Activated naive CD4-positive, alpha-beta T cell treated with anti-CD3 and anti-CD28 coated beads for 36 hours (primary cell): ENCODE measurements around the gene SYDE2. TPM values are rescaled to one million over a fixed set of nuclear protein-coding genes. Genes with fewer than 3 reads are reported as not detected.

Experiments used
- CTCF ChIA-PET: fragments of 350-600 bp; sonication (Branson Sonifier 250); formaldehyde crosslinking; loops from one replicate; lab custom pipeline; 2021; ENCODE audit warnings: antibody characterized with exemption; lab: Charles Lee
- DNase-seq: peaks from one replicate; pipeline ENCODE4 v3.0.0-alpha.2; 2020
- H3K27ac Mint-ChIP-seq: one replicate; pipeline ENCODE4 v1.8.0; 2021; ENCODE audit warnings: mild to moderate bottlenecking, mixed read lengths
- H3K27me3 Mint-ChIP-seq: one replicate; pipeline ENCODE4 v1.8.0; 2021; ENCODE audit warnings: low read depth, mixed read lengths
- H3K36me3 Mint-ChIP-seq: one replicate; pipeline ENCODE4 v1.8.0; 2021; ENCODE audit warnings: low read depth, mixed read lengths
- H3K4me1 Mint-ChIP-seq: one replicate; pipeline ENCODE4 v1.8.0; 2021; ENCODE audit warnings: low read depth, mixed read lengths
- H3K4me3 Mint-ChIP-seq: one replicate; pipeline ENCODE4 v1.8.0; 2021; ENCODE audit warnings: mild to moderate bottlenecking, moderate library complexity, mixed read lengths
- H3K9me3 Mint-ChIP-seq: one replicate; pipeline ENCODE4 v1.8.0; 2021; ENCODE audit warnings: mixed read lengths
- intact Hi-C: fragments of 100-400 bp; cut with micrococcal nuclease; formaldehyde crosslinking; loops from one replicate; pipeline ENCODE4 v1.15.1; 2023
- total RNA-seq, 2 experiments: library from RNA; stranded (reverse); gene quantifications; one replicate each; pipeline ENCODE4 v1.2.3, GENCODE V29; 2021

Gene SYDE2
- total RNA-seq, 2 experiments from 2014 or later: 4.4 to 5.1 TPM

DNA sequence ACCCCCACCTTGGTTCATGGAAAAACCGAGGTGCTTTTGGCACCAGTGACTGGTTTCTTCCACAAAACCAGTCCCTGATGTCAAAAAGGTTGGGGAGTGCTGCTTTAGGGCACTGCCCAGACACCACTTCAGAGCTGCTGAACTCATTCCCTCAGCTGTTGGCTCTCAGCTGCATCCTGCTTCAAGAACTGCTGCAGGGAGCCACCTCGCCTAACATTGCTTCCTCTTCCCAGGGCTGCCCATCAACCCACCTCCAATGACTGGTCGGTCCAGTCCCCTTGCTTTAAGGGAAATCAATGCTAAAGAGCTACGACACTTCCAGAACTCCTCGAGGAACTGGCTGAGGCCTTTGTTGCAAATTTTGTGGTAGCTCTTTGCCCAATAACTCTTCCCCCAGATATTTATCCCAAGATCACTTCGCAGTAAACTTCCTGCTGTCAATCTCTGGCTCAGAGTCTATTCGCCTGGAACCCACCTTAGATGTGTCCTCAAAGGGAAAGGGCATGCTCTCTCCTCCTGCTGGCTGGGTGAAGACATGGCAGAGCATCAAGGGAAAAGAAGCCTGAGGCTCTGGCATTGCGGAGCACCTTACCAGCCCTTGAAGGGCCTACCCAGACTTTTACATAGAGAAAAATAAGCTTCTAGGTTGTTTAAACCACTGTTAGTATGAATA is 29.6 kb upstream of the SYDE2 start:
- Mint-ChIP-seq H3K4me3 (no peak overlapping the region), H3K9me3 (no peaks in the 10 kb centered on the region), H3K4me1 (no peaks in the 10 kb centered on the region), H3K36me3 (no peaks in the 10 kb centered on the region), H3K27ac (no peak overlapping the region), H3K27me3 (peaks cover 2% of the 10 kb centered on the region)
- intact Hi-C loops: no loop called here
- CTCF ChIA-PET: interaction anchor here (1.1 to 3.6 kb wide), 4 partner anchors 9 to 286 kb away, joined by 3 to 17 read pairs (median 6); no protein-coding TSS in a partner anchor
- peak; percentile 7 for DNase-seq

DNA sequence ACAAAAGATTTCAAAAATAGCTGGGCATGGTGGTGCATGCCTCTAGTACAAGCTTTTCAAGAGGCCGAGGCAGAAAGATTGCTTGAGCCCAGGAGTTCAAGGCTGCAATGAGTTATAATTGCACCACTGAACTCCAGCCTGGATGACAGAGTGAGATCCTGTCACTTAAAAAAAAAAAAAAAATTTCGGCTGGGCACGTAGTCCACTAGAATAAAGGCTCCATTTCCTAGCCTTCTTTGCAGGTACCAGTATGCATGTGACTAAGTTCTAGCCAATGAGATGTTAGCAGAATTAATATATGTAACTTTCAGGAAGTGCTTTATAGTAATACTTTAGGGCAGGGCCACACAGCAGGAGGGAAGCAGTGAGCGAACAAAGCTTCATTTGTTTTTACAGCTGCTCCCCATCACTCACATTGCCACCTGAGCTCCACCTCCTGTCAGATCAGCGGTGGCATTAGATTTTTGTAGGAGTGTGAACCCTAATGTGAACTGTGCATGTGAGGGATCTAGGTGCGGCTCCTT is 28.8 kb upstream of the SYDE2 start:
- Mint-ChIP-seq H3K4me1 (no peaks in the 10 kb centered on the region), H3K27ac (no peak overlapping the region), H3K27me3 (peaks cover 2% of the 10 kb centered on the region), H3K9me3 (no peaks in the 10 kb centered on the region), H3K4me3 (no peak overlapping the region), H3K36me3 (no peaks in the 10 kb centered on the region)
- no peak for DNase-seq
- intact Hi-C loops: no loop called here
- CTCF ChIA-PET: interaction anchor here (0.6 to 3.6 kb wide), 4 partner anchors 10 to 293 kb away, joined by 3 to 17 read pairs (median 6); no protein-coding TSS in a partner anchor

DNA sequence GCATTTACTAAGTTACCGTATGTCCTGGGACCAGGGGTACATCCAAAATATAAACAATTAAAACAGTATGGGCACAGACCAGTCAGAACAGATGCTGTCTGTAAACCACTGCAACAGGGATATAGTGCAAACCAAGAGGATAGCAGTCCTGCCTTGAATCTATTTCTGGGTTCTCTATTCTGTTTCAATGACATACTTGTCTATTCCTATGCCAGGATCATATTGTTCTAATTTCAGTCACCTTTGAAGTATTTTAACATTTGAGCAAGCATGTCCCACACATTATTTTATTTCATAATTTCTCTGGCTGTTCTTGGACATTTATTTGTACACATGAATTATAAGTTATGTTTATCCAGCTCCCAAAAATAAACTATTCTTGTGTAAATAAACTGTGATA is 28.2 kb upstream of the SYDE2 start:
- H3K4me3 Mint-ChIP-seq: no peak overlapping the region
- CTCF ChIA-PET: interaction anchor here (3.6 kb wide), 1 partner anchor 284 kb away, joined by 17 read pairs; no protein-coding TSS in a partner anchor
- H3K9me3 Mint-ChIP-seq: no peaks in the 10 kb centered on the region
- intact Hi-C loops: no loop called here
- no peaks in the 10 kb centered on the region for H3K36me3 Mint-ChIP-seq
- H3K27ac Mint-ChIP-seq: no peak overlapping the region
- DNase-seq: no peak
- no peaks in the 10 kb centered on the region for H3K4me1 Mint-ChIP-seq
- peaks cover 2% of the 10 kb centered on the region for H3K27me3 Mint-ChIP-seq

DNA sequence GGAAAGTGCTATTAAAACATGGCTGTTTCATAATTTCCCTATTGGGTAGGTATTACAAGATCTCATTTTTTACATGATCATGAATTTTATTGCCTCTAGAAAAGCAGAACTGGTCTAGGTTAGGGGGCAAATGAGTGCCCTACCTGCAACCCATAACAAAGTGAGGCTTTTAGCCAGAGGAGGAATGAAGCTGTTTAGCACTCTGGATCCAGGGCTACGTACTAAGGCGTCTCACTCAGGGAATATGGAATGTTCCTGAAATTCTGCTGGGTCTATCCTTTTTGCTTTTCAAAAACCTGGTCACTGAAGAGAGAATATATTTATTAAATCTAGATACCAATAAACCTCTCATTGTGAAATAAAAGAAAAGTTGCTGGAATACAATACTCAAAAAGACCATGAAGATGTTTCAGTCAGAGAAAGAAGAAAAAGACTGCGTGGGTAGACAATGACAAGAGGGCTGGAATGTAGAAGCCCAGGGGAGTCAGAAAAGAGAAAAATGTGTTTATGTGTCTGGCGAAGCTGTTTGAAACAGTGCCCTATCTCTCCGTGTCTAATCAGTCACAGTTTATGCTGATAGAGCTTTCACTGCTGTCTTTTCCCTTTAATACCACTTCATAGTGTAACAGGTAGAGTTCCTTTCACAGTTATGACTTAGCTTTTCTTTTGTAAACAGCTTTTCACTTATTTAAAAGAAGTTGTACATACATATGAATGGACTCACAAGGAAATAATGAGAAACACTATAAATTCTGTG is 25.0 kb upstream of the SYDE2 start:
- peaks cover 2% of the 10 kb centered on the region for H3K27me3 Mint-ChIP-seq
- H3K4me1 Mint-ChIP-seq: no peaks in the 10 kb centered on the region
- DNase-seq: no peak
- CTCF ChIA-PET: interaction anchor here (1.7 kb wide), 1 partner anchor 281 kb away, joined by 5 read pairs; no protein-coding TSS in a partner anchor
- H3K9me3 Mint-ChIP-seq: no peaks in the 10 kb centered on the region
- no peak overlapping the region for H3K27ac Mint-ChIP-seq
- no peak overlapping the region for H3K4me3 Mint-ChIP-seq
- intact Hi-C loops: no loop called here
- no peaks in the 10 kb centered on the region for H3K36me3 Mint-ChIP-seq

DNA sequence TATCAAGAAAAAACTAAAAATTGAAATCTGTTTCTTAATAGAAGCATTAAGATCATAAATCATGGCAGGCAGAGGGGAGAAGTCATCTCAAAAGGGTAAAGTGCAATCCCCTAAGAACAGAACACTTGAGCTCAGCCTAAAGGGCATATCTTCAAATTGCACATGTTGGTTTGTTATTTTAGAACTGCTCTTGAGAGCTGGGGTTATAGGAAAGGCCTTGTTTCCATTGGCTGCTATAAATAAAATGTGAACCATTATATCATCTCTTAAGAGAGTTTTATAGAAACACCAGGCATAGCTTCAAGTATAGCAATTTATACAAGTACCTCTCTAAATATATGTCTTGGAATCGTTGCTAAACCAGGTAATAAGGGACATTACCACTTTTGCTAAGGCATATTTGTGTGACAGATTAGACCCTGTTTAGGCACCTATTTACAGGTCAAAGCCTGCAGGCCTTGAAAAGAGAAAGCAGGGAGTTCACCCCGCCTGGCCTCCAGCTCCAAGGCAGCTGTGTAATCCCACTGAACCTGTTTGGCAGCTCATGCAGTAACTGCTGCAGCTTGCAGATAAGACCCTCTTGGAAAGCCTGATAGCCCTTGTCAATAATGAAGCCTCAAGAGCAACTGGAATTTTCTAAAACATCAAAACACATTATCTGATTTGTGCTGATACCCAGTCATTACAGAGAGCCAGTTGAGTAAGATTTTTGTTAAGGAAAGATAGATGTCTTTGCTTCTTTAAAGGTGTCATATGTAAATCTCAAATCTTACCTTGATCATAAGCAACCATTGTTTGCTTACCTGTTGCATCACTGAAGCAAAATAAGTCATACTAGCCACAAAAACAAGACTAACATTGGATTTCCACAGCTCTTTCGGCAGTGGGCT is 24.2 kb upstream of the SYDE2 start:
- intact Hi-C loops: no loop called here

DNA sequence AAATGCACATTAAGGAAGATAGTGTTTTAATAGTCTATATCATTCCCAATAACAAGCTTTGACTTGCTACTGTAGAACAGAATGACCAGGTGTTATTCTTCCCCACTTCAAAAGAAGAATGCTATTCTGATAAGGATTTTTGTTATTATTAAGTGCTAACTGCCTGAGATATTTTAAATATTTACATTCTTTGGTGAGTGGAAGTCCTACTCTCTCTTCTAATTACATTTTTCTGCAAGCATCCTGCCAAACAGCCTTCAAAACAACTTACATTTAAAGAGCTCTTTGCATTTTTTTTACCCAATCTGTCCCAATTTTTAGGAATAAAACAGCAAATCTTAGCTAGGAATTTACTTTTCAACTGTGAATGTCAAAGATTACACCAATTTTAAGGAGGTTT is 23.5 kb upstream of the SYDE2 start:
- CTCF ChIA-PET: interaction anchor here (0.6 to 1.7 kb wide), 4 partner anchors 25 to 279 kb away, joined by 3 to 5 read pairs (median 4); partner anchors contain the start of gene C1orf52

More for the DNA sequence above, 24.2 kb upstream of the SYDE2 start:
- DNase-seq: no peak
- peaks cover 2% of the 10 kb centered on the region for H3K27me3 Mint-ChIP-seq
- no peaks in the 10 kb centered on the region for H3K4me1 Mint-ChIP-seq
- CTCF ChIA-PET: interaction anchor here (0.6 to 1.7 kb wide), 4 partner anchors 24 to 280 kb away, joined by 3 to 5 read pairs (median 4); partner anchors contain the start of gene C1orf52
- no peak overlapping the region for H3K4me3 Mint-ChIP-seq
- no peaks in the 10 kb centered on the region for H3K9me3 Mint-ChIP-seq
- no peak overlapping the region for H3K27ac Mint-ChIP-seq
- H3K36me3 Mint-ChIP-seq: no peaks in the 10 kb centered on the region

DNA sequence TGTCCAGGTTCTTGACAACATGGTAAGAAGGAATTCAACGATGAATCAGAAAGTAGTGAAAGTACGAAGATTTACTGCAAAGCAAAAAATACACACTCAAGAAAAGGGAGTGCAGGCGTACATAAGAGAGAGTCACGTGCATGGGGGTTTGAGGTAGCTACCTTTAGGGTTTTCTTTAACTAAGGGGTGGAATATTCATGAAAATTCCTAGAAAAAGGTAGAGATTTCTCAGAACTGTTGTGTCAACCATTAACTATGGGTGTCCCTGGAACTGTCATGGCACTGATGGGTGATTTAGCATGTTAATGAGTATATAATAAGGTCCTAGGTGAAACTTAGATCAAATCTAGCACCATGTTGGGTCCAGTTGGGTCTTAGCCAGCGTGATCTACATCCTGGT is 22.5 kb upstream of the SYDE2 start:
- H3K4me3 Mint-ChIP-seq: no peak overlapping the region
- CTCF ChIA-PET: no interaction called here
- no peaks in the 10 kb centered on the region for H3K9me3 Mint-ChIP-seq
- no peak overlapping the region for H3K27ac Mint-ChIP-seq
- peaks cover 2% of the 10 kb centered on the region for H3K27me3 Mint-ChIP-seq
- H3K4me1 Mint-ChIP-seq: no peaks in the 10 kb centered on the region
- intact Hi-C loops: no loop called here
- DNase-seq: no peak
- no peaks in the 10 kb centered on the region for H3K36me3 Mint-ChIP-seq

More for the DNA sequence above, 23.5 kb upstream of the SYDE2 start:
- no peaks in the 10 kb centered on the region for H3K9me3 Mint-ChIP-seq
- H3K4me3 Mint-ChIP-seq: no peak overlapping the region
- H3K27ac Mint-ChIP-seq: no peak overlapping the region
- H3K36me3 Mint-ChIP-seq: no peaks in the 10 kb centered on the region
- no peaks in the 10 kb centered on the region for H3K4me1 Mint-ChIP-seq
- intact Hi-C loops: no loop called here
- peaks cover under 1% of the 10 kb centered on the region for H3K27me3 Mint-ChIP-seq
- no peak for DNase-seq

DNA sequence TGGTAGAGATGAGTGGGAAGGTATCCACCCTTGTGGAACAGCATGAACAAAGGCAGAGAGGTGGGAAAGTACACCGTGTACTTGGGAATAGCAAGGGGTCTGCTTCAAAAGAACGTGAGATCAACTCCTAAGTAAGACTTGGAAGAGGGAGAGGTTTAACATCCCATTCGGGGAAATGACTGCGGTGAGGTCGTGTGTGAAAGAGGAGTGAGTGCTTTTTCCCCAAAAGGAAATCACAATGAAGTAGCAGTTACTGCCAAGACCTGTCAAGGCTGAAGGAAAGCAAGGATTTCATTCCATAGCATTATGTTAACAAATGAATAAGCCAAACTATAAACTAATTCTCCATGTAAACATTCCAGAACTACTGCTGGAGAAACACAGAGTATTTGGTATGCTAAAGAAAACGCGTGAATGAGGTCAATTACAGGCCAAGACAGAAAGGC is 20.0 kb upstream of the SYDE2 start:
- Mint-ChIP-seq H3K27me3 (peaks cover 12% of the 10 kb centered on the region), H3K27ac (no peak overlapping the region), H3K9me3 (no peaks in the 10 kb centered on the region), H3K4me3 (no peak overlapping the region), H3K36me3 (no peaks in the 10 kb centered on the region), H3K4me1 (no peaks in the 10 kb centered on the region)
- intact Hi-C loops: no loop called here
- CTCF ChIA-PET: no interaction called here
- DNase-seq: no peak

DNA sequence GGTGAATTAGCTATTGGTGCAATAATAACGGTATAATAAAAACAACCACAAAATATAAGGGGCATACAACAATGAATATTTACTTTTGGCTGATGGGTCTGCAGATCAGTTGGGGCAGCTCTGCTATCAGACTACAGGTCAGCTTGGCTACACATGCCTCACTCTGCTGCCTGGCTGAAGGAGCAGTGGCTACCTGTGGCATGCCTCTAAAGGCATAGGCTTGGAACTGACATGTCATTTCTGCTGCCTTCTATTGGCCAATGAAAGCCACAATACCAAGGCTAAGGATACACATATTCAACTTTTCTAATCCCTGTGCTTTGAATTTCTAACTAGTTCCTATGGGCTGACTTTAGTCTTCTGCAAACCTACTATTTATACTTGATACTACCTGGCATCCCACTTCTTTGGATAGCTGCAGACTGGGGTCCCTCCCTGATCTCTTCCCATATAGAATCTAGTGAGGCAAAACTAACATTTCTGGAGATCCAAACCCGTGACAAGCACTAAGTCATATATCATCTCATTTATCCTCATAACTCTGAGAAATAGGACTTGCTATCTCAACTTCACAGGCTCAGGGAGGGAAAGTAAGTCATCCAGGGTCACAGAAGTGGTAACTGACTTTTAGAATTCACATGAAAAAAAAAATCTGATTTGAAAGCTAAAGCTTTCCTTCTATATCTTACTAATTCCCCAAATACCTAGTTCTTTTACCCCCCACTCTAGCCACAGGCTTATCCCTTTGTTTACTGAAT is 19.2 kb upstream of the SYDE2 start:
- H3K36me3 Mint-ChIP-seq: no peaks in the 10 kb centered on the region
- H3K27ac Mint-ChIP-seq: no peak overlapping the region
- CTCF ChIA-PET: no interaction called here
- H3K4me3 Mint-ChIP-seq: no peak overlapping the region
- intact Hi-C loops: no loop called here
- peaks cover 16% of the 10 kb centered on the region for H3K27me3 Mint-ChIP-seq
- H3K9me3 Mint-ChIP-seq: no peaks in the 10 kb centered on the region
- DNase-seq: no peak
- H3K4me1 Mint-ChIP-seq: no peaks in the 10 kb centered on the region

DNA sequence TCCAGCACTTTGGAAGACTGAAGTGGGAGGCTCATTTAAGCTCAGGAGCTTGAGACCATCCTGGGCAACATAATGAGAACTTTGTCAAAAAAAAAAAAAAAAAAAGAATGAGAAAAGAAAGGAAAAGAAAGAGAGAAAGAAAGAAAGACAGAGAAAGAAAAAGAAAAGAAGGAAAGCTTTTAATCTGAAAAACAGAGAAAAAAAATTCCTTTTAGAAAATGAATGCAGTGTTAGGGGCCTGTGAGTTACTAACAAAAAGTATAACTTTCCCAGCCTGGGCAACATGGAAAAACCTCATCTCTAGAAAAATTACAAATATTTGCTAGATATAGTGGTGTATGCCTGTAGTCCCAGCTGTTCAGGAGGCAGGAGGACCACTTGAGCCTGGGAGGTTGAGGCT is 15.9 kb upstream of the SYDE2 start:
- intact Hi-C loops: no loop called here
- Mint-ChIP-seq H3K36me3 (no peaks in the 10 kb centered on the region), H3K27me3 (peaks cover 19% of the 10 kb centered on the region), H3K4me1 (no peaks in the 10 kb centered on the region), H3K9me3 (no peaks in the 10 kb centered on the region), H3K27ac (no peak overlapping the region), H3K4me3 (no peak overlapping the region)
- no peak for DNase-seq
- CTCF ChIA-PET: interaction anchor here (1.2 kb wide), 1 partner anchor 107 kb away, joined by 3 read pairs; no protein-coding TSS in a partner anchor

DNA sequence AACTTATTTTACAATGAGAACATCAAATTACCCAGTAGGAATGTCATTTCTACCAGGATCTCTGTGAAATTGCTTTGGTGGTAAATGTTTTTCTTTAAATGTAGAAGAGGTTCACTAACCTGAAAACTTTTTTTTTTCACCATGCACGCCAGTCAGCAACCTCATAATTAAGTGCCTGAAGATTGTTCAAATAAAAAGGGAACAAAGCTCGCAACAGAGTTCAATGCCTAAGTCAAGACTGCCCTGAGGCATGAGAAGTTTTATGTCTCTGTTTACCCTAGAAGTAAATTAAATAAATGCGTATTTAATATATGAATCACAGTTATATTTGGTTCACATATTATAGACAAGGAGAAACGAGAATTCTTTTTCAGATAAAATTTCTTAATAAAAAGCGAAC is 13.8 kb upstream of the SYDE2 start:
- no peak overlapping the region for H3K27ac Mint-ChIP-seq
- no peaks in the 10 kb centered on the region for H3K4me1 Mint-ChIP-seq
- DNase-seq: no peak
- no peak overlapping the region for H3K4me3 Mint-ChIP-seq
- CTCF ChIA-PET: no interaction called here
- peaks cover 19% of the 10 kb centered on the region for H3K27me3 Mint-ChIP-seq
- no peaks in the 10 kb centered on the region for H3K9me3 Mint-ChIP-seq
- H3K36me3 Mint-ChIP-seq: no peaks in the 10 kb centered on the region
- intact Hi-C loops: no loop called here
